ENCODE measurements around the gene DIS3L2. TPM values are rescaled to one million over a fixed set of nuclear protein-coding genes. Genes with fewer than 3 reads are reported as not detected.
A peak's percentile ranks its signal among the peaks of the same experiment; 100 is the strongest.

The DIS3L2 gene
- total RNA-seq, 4 donors from 2014 or later: 10.3 to 63.9 (median 29.7) TPM

- DNase-seq: no peak
- no peaks in the 10 kb centered on the region for H3K9me3 ChIP-seq
- H3K4me3 ChIP-seq: no peak overlapping the region
- no peaks in the 10 kb centered on the region for H3K27me3 ChIP-seq
- intact Hi-C loops (cut with DNase I; ENCODE audit: low total_unique reads): no loop called here
- no peaks in the 10 kb centered on the region for H3K36me3 ChIP-seq
- TF ChIP-seq POLR2A (IDR thresholded peaks at IDR 0.05): no peak
- TF ChIP-seq CTCF (IDR thresholded peaks at IDR 0.05): no peak
- H3K4me1 ChIP-seq: no peaks in the 10 kb centered on the region
- H3K27ac ChIP-seq: no peak overlapping the region
Measured at GRCh38 chr2:232203166-232203891, 241.8 kb downstream of the DIS3L2 start.

GRCh38 chr2:232203936-232204335 lies 242.4 kb downstream of the DIS3L2 start:
- Histone ChIP-seq H3K27me3 (no peaks in the 10 kb centered on the region), H3K36me3 (no peaks in the 10 kb centered on the region), H3K9me3 (no peaks in the 10 kb centered on the region), H3K27ac (no peak overlapping the region), H3K4me1 (no peaks in the 10 kb centered on the region), H3K4me3 (no peak overlapping the region)
- intact Hi-C loops (cut with DNase I; ENCODE audit: low total_unique reads): no loop called here
- TF ChIP-seq CTCF (IDR thresholded peaks at IDR 0.05) (no peak), POLR2A (IDR thresholded peaks at IDR 0.05) (no peak)
- DNase-seq: no peak

DNA sequence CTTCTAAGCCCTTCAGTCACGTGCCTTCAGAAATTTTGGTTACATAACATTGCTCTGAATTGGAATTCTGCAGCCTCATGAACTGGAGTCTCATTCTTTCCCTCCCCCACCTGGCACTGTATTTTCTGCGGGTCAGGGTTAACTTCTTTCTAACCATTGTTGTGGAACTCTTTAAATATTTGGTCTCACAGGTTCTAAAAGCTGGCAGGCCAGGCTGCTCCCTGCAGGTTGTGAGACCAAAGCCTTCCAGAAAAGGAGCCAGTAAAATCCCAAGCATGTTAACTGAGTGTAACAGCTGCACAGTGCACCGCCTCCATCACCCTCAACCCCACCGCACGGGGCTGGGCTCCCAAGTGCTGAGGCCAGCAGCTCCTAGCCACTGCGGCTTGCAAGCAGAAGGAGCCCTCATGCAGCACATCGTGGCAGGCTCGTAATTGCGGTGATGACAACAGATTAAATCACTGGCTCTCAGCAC lies 243.0 kb downstream of the DIS3L2 start:
- H3K27ac ChIP-seq: no peak overlapping the region
- peak in 1 of 2 donors; percentile 27 for DNase-seq
- intact Hi-C loops (cut with DNase I; ENCODE audit: low total_unique reads): no loop called here
- no peaks in the 10 kb centered on the region for H3K4me1 ChIP-seq
- no peaks in the 10 kb centered on the region for H3K9me3 ChIP-seq
- no peaks in the 10 kb centered on the region for H3K27me3 ChIP-seq
- no peaks in the 10 kb centered on the region for H3K36me3 ChIP-seq
- TF ChIP-seq CTCF (IDR thresholded peaks at IDR 0.05) (no peak), POLR2A (IDR thresholded peaks at IDR 0.05) (no peak)
- H3K4me3 ChIP-seq: no peak overlapping the region

DNA sequence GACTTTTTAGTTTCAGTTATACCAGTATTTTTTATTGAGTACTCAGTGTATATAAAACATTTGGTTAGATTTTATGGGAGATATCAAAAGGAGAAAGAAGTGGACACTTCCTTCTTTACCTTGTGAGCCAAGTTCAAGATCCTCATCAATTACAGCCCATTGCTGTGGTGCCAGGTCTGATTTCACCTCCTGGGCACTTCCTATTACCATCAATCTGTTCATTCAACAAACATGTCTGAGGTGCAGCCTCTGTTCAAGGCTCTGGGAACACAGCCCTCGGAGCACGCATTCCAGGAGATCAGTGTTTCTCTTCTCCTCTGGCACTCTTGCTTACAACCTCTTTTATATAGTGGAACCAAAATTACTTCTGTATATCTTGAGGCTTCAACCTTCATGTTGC lies 245.7 kb downstream of the DIS3L2 start:
- intact Hi-C loops (cut with DNase I; ENCODE audit: low total_unique reads): no loop called here
- Histone ChIP-seq H3K4me1 (no peaks in the 10 kb centered on the region), H3K27ac (no peak overlapping the region), H3K36me3 (no peaks in the 10 kb centered on the region), H3K27me3 (no peaks in the 10 kb centered on the region), H3K4me3 (no peak overlapping the region), H3K9me3 (no peaks in the 10 kb centered on the region)
- DNase-seq: no peak
- TF ChIP-seq POLR2A (IDR thresholded peaks at IDR 0.05) (no peak), CTCF (IDR thresholded peaks at IDR 0.05) (no peak)

DNA sequence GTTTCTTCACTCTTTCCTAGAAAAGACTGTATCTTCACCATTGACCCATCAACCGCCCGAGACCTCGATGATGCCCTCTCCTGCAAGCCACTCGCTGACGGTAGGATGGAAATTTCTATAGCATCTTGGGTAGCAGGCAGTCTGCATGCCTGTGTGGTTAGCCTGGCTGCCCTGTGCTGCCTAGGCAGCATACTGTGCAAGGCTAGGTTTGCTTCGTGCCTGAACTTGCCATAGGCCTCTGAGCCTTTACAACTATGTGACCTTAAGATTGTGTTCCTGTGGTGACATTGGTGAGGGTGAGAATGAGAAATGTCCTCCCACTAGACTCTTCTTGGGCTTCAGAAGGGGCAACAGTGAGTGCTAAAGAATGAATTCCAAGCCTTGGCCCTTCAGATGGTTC lies 248.8 kb downstream of the DIS3L2 start:
- no peaks in the 10 kb centered on the region for H3K9me3 ChIP-seq
- no peak for DNase-seq
- H3K4me3 ChIP-seq: no peak overlapping the region
- intact Hi-C loops (cut with DNase I; ENCODE audit: low total_unique reads): no loop called here
- H3K4me1 ChIP-seq: no peaks in the 10 kb centered on the region
- H3K27ac ChIP-seq: no peak overlapping the region
- TF ChIP-seq CTCF (IDR thresholded peaks at IDR 0.05) (no peak), POLR2A (IDR thresholded peaks at IDR 0.05) (no peak)
- H3K27me3 ChIP-seq: no peaks in the 10 kb centered on the region
- no peaks in the 10 kb centered on the region for H3K36me3 ChIP-seq

All from uterus (tissue), 4 donors.